ENCODE results near the gene HECTD4. TPM values are rescaled to one million over a fixed set of nuclear protein-coding genes. Genes with fewer than 3 reads are reported as not detected.

The HECTD4 gene
- total and polyA plus RNA-seq, 2 of the 4 experiments (the other 2 are of a cell fraction) = 12.9 to 13.0 TPM

- Histone ChIP-seq H3K4me2 (ENCODE audit: low read depth, low read length) (no peak overlapping the region), H3K4me3 (ENCODE audit: insufficient read depth, low read depth, low read length) (no peak overlapping the region), H2BK5ac (ENCODE audit: low read depth, low read length, poor library complexity, severe bottlenecking) (peak overlapping the region; percentile 65), H3K9me3 (ENCODE audit: control insufficient read depth, insufficient read depth, low read length) (no peaks in the 10 kb centered on the region), H3K27me3 (ENCODE audit: control insufficient read depth, insufficient read depth, low read length) (no peaks in the 10 kb centered on the region), H3K36me3 (ENCODE audit: control insufficient read depth, insufficient read depth, low read length) (no peaks in the 10 kb centered on the region), H3K23ac (ENCODE audit: low read depth, low read length) (no peak overlapping the region), H4K20me1 (ENCODE audit: insufficient read depth, low read length) (no peaks in the 10 kb centered on the region), H2AK5ac (ENCODE audit: low read depth, low read length) (no peak overlapping the region), H4K5ac (ENCODE audit: low read depth, low read length) (no peak overlapping the region), H3K79me1 (ENCODE audit: low read depth in 1 of 2, low read length in 2 of 2) (no peaks in the 10 kb centered on the region), H3K18ac (ENCODE audit: low read depth, low read length) (no peak overlapping the region), H3K4ac (ENCODE audit: low read depth, low read length) (no peak overlapping the region), H3K14ac (replicated peaks; ENCODE audit: low read depth, low read length) (no peak overlapping the region), H2AK9ac (replicated peaks; ENCODE audit: low read depth, low read length, poor library complexity) (no peak overlapping the region), H3K4me1 (ENCODE audit: control insufficient read depth, insufficient read depth, low read length) (peaks cover 16% of the 10 kb centered on the region), H3K56ac (ENCODE audit: extremely low read depth, insufficient read depth, low read length) (no peak overlapping the region), H3K9me1 (ENCODE audit: insufficient read depth, low read length) (peaks cover 1% of the 10 kb centered on the region; the same call in 1 of the 2 replicates), H4K91ac (ENCODE audit: insufficient read depth, low read depth, low read length) (no peak overlapping the region), H2BK15ac (ENCODE audit: low read depth, low read length) (no peak overlapping the region), H3K27ac (ENCODE audit: insufficient read depth, low read length) (no peak overlapping the region), H3K9ac (ENCODE audit: low read depth, low read length) (no peak overlapping the region), H4K8ac (ENCODE audit: low read depth in 2 of 2, low read length in 2 of 2) (no peak overlapping the region), H2BK120ac (ENCODE audit: low read depth, low read length) (no peak overlapping the region), H2AFZ (replicated peaks; ENCODE audit: low read length, poor library complexity) (no peak overlapping the region), H2BK20ac (ENCODE audit: low read depth, low read length) (no peak overlapping the region)
- ChIA-PET CTCF (interaction anchor here (0.6 kb wide), 1 partner anchor 95 kb away, joined by 3 read pairs; no protein-coding TSS in a partner anchor), POLR2A (ENCODE audit: unreplicated experiment) (interaction anchor here (1.2 kb wide), 1 partner anchor 10 kb away, joined by 3 read pairs; no protein-coding TSS in a partner anchor)
- intact Hi-C loops (cut with micrococcal nuclease) = no loop called here
- DNase-seq (no peak), ATAC-seq (ENCODE audit: low read depth) (no peak)
- BruUV-seq (replicated peaks) = no TSS peak
- TF ChIP-seq CTCF (conservative IDR thresholded peaks at IDR 0.05; ENCODE audit: low read depth, low read length) (no peak), NFE2L2 (IDR thresholded peaks at IDR 0.05; ENCODE audit: low read depth, low read length) (no peak), ELK1 (IDR thresholded peaks at IDR 0.05; ENCODE audit: borderline replicate concordance, low read depth, low read length) (no peak), BHLHE40 (IDR thresholded peaks at IDR 0.05; ENCODE audit: low read depth, low read length) (no peak), CHD1 (IDR thresholded peaks at IDR 0.05; ENCODE audit: low read depth, low read length) (no peak)
- in situ Hi-C loops (cut with MboI; ENCODE audit: low sequenced_read_pairs) = no loop called here
- dilution Hi-C loops (cut with HindIII; ENCODE audit: low sequenced_read_pairs, unreplicated experiment) = no loop called here
- no CpG with 5 or more reads among the region's 8 CpGs for WGBS, 2 experiments (ENCODE audit: extremely low coverage in 2 of 2, insufficient read length in 1 of 2)
Observed at GRCh38 chr12:112117685-112118084, 264.5 kb downstream of the HECTD4 start.

Data from IMR-90 (cell line).